Omental fat pad (tissue), 4 donors: Measurements from ENCODE around the gene FAM20C. TPM values are rescaled to one million over a fixed set of nuclear protein-coding genes. Genes with fewer than 3 reads are reported as not detected.

Experiments
- ATAC-seq: fragments of 150-250 bp; one replicate; pipeline ENCODE4 v1.9.1; 2016; ENCODE audit warnings: mild to moderate bottlenecking, moderate library complexity; ENCODE audit not compliant: low FRiP score
- DNase-seq: peaks from one replicate; pipeline ENCODE4 v3.0.0-alpha.2; 2019; ENCODE audit warnings: low spot score
- total RNA-seq, 4 donors: library from RNA; depleted of rRNA; stranded (reverse); fragments of >200 nt; gene quantifications; one replicate each; pipeline ENCODE4 v1.1.0, GENCODE V29; 2016
- TF ChIP-seq, protein P1 (sequence below), 3 donors: fragments of 450-650 bp; IDR thresholded peaks; one replicate each; pipeline ENCODE4 v1.5.1; 2016 to 2017; ENCODE audit warnings: antibody characterized with exemption in 3 of 3, mild to moderate bottlenecking in 3 of 3, moderate library complexity in 2 of 3

The FAM20C gene
- total RNA-seq, 4 donors from 2014 or later = 25.5 to 119 (median 35.8) TPM

DNA sequence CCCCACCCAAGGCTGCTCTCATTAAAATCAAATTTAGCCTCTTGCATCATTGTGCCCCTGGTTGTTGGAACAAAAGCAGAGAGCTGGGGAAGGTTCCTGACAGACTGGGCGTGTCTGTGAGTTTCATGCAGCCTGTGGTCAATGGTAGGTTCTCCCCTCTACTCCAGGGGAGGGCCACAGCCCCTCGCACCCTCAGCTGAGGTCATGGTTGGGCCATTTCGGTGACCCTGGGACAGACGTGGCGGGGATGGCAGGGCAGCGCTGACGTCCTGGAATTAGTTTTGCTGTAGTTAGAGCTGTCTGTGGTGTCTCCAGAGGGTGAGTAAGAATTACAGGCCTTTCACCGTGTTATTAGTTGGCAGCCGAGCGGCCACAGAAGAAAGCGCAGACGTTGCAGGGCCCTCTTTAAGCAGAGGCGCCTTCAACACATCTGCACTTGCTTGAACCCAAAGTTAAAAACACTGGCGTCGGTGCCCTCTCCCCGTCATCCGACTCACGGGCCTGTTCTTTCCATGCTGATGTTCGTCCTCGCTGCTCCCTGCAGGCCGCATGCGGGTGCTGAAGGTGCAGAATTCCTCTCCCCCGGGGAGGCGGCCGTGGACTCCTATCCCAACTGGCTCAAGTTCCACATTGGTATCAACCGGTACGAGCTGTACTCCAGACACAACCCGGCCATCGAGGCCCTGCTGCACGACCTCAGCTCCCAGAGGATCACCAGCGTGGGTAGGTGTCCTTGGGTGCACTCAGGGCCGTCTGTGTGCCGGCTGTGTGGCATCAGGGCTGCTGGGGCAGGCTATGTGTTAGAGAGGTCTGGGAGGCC, 2.8 kb downstream of the FAM20C start:
- DNase-seq (no peak), ATAC-seq (no peak)
- TF ChIP-seq, protein P1, sequence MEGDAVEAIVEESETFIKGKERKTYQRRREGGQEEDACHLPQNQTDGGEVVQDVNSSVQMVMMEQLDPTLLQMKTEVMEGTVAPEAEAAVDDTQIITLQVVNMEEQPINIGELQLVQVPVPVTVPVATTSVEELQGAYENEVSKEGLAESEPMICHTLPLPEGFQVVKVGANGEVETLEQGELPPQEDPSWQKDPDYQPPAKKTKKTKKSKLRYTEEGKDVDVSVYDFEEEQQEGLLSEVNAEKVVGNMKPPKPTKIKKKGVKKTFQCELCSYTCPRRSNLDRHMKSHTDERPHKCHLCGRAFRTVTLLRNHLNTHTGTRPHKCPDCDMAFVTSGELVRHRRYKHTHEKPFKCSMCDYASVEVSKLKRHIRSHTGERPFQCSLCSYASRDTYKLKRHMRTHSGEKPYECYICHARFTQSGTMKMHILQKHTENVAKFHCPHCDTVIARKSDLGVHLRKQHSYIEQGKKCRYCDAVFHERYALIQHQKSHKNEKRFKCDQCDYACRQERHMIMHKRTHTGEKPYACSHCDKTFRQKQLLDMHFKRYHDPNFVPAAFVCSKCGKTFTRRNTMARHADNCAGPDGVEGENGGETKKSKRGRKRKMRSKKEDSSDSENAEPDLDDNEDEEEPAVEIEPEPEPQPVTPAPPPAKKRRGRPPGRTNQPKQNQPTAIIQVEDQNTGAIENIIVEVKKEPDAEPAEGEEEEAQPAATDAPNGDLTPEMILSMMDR (IDR thresholded peaks at IDR 0.05) = no peak

DNA sequence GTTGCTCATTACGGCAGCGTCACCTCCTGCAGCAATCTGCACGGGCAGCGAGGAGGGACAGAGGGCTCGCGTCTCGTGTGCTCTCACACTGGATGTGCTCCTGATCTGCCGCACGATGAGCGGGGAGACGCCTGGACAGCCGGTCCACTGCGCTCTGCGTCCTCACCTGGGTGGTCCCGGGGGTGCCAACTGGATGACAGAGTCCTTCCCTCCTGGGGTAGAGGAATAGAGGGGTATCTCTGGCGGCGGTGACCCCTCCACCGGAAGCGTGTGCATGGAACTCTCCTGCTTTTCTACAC, 3.4 kb downstream of the FAM20C start:
- TF ChIP-seq, protein P1 (IDR thresholded peaks at IDR 0.05) = no peak

DNA sequence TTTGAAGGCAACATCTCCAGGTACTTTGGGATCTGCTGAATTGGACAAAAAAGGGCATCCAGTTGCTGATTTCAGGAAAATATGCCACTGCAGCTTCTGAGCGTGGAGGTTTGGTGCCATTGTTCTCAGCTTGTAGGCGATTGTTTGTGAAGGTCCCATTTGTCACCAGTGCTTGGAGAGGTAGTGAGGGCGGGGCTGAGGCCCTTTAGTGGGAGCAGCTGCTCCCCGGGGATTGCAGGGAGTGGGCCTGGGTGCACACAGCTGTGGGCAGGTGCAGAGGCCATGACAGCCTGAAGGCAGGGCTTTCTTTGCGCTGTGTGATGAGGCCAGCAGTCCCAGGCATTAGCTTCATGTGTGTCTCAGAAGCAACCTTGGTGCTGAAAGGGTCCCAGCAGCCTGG, 3.9 kb downstream of the FAM20C start:
- DNase-seq = no peak
- no peak for ATAC-seq
- TF ChIP-seq, protein P1 (IDR thresholded peaks at IDR 0.05) = no peak

More for the DNA sequence above, 3.4 kb downstream of the FAM20C start:
- DNase-seq (no peak), ATAC-seq (no peak)

DNA sequence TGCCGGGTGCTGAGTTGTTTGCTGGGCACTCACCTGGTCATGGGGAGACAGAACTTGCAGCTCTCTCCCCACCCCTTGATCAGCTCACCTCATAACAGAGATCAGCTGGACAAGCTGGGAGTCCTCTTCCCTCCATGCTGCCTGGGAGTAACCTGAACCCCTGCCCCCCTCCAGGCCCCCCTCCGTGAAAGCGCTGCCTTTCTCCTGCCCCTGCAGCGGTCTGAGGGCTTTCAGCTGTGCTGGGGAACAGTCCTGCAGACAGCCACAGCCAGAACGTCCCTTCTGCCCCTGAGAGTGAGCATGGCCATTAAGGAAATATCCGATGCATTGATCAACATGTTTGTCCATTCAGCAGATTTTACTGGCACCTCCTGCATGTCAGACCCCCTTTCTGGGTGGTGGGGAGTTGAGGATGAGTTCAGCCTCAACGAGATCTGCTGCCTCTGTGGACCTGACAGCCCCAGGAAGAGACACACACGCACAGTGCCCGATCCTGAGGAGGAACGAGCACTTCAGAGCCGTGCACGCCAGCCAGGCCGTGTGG, 4.5 kb downstream of the FAM20C start:
- DNase-seq (no peak), ATAC-seq (no peak)
- TF ChIP-seq, protein P1 (IDR thresholded peaks at IDR 0.05) = no peak

DNA sequence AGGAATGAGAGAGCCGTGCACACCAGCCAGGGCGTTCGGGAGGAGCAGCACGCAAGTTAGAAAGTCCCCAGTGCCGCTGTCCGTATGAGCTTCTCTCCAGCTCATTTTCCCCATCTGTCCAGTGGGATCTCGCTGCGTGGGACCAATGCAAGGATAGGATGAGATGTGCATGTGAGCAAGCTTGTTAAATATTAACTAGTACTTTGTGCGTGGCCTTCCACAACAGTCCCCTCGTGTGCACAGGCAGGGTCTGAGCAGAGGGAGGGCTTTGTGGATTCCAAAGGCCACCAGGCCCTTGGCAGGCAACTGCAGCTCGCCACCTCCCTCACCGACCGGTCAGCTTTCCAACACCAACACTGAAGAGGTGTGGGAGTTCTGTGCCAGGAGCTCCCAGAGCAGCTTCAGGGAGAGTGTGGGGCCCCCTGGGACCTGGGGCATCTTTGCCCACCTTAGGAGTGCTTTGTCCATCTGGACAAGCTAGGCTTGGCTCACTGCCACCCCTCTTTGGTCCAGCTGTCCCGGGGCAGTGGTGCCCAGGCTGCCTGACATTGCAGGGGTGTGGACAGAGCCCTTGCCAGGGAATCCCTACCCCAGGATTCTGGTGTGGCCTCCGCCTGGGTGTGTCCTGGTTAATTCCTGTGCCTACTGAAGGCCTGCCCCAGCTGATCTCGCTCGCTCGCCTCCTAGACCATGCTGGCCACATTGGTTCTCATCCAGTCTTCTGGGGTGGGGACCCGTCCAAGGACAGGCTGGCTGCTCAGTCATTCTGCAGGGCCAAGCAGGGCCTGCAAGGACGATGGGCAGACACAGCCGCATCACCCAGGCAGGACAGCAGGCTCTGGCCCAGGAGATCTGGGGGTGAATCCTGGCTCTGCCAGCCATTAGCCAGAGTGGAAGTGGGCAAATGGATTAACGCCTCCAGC, 5.3 kb downstream of the FAM20C start:
- ATAC-seq = no peak
- TF ChIP-seq, protein P1 (IDR thresholded peaks at IDR 0.05) = no peak

DNA sequence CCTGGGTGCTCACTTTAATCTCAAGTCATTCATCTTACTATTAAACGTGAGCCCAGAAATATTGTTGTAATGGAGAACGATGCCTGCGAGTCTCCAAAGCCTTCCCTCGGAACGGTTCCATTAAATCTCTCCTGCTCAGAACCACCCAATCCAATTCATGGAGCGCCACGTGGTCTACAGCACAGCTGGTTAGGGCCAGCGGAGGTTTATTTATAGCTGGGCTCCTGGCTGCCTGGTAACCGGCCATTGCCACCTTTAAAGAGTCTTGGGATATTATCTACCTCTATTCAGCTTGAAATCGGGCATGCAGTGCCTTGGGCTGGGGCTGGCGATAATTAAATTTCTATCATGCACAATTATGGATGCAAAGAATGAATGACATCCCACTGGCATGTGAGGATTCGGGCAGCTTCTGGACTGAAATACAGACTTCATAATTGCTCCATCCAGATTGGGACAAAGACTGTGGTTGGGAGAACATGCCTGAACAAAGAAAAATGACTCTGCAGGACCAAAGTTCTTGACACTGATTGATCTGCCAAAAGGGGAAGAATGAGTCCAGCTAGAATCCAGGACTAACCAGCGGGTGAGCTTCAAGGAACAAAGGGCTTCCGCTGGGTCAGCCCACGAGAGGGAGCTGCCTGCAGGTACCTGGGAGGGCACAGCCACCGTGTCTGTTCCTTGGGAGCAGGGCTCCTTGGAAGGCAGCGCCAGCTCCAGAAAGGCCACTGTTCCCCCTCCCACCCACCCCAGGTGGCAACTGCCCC, 7.3 kb downstream of the FAM20C start:
- ATAC-seq (no peak), DNase-seq (no peak)
- TF ChIP-seq, protein P1 (IDR thresholded peaks at IDR 0.05) = no peak

More for the DNA sequence above, 5.3 kb downstream of the FAM20C start:
- DNase-seq = no peak
